NCI-H1436 treated with DMSO at 0.1 percent for 48 hours (cell line): ENCODE results near the gene EMD.
A peak's percentile ranks its signal among the peaks of the same experiment; 100 is the strongest.
"Not testable (repeated sequence)": the region's sequence is repeated elsewhere in the genome, so short reads cannot be mapped to it uniquely, and the experiment has no call there.

Experiments
- DNase-seq: peaks from one replicate; lab custom pipeline; 2025; lab: John Stamatoyannopoulos, UW

EMD gene

DNA sequence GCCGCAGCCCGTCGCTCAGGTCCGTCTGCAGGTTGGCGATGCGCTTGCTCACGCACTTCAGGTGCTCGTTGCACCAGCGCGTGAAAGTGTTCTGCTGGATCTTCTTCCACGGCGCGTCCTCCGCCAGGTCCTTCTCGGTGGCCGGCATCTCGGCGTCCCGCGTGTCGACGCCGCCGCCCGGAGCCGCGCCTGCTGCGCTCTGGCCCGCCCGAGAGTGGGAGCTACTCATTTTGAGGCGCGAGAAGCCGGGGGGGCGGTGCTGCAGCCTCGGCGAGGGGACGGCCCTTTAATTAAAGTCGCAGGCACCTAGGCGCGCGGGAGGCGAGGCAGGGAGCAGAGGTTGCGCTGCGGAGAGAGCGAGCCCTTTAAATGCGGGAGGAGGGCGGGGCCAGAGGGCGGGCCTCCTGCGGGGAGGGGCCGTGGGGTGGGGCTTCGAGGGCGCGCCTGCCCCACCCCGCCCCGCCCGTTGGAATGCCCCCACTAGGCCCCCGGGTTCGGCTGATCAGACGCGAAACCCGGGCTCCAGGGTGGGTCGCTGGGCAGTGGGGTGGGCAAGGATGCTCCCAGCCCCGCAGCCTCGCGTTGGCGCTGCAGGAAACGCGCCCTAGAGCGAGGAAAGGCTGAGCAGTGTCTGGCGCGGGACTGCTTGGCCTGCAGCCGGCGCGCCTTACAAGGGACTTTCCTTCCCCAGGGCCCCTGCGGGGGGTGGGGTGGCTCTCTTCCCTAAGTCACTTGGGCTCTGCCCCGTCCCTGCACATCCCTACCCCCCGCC lies 7.9 kb upstream of the EMD start:
- DNase-seq: peak; percentile 80

DNA sequence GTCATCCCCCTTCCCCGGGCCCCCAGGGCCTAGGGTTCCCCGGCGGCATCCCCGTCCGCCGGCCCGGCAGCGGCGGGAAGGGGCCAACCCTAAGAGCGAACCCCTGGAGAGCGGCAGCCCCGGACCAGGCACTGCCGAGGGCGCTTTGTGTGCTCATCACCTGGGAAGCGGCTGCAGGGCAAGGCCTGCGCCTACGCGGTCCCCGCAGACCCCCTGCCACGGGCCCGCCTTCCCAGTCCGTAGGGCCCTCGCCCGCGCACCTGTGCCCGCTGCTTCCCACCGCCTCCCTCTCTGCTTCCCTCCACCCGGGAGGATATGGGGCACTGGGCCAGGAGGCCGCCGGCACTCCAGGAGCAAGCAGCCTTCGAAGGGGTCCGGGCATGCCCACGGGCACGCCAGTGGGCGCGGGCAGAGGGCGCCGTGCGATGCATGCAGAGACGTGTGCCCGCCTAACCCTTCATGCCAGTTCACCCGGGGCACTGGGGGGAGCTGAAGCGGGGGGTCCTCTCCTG lies 7.2 kb upstream of the EMD start:
- DNase-seq: no peak

DNA sequence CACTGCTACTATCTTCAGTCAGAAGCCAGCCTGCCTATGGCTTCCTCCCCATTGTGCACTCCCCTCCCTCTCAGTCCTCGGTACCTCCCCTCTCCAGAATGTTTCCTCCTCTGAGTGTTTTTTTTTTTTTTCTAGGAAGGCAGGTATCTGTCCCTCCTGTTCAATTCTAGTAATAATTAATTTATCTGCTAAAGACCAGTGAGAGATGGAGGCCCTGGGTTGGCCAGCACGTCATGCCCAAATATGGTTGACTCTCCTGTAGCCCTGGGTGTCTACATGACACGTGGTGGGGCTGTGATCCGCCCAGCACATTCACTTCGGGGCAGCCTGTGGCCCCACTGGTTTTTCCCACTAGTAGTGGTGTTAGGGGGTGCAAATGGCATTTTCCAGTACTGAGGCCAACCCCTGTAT lies 6.5 kb upstream of the EMD start:
- DNase-seq: no peak

DNA sequence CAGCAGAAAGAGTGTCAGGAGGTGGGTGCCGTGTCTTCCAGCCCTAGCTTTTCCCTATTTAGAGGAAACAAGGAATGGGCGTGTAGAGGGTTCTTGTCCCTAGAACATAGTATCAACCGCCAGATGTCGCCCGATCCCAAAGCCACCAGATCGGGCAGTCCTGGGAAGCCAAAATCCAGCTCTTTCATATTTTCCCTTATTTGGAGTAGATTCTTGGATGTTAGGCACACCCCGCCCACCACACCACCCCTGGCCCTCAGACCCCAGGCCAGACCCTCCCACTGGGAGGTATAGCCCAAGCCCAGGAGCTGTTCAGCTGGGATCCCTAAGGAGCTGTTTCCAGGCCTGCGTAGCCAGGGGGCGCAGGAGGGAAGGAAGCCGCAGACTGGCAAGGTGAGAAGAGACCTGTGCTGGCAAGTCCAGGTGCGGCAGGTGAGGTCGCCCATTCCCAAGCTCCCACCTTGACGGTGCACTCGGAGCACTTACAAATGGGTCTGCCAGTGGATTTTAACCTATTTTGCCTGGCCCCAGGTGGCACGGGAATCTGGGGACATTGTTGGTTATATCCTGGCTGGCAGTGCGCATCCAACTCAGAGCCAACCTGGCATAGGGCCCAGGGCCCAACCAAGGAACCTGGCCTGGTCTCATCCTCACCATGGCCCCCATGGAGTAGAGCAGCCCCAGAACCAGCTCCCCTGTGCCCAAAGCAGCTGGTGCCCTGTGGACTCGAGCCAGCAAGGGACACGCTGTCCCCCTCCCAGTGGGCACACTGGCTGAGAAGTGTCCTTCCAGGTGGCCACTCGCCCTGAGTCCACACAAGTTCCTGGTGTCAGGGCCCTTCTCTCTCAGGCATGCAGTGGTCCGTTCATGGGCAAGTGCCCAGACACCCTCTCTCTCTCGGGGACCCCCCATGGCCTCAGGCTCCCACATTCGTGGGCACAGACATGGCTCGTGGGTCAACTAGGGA lies 5.5 kb upstream of the EMD start:
- DNase-seq: peak; percentile 35

GRCh38 chrX:154374313-154375155 lies 4.6 kb upstream of the EMD start, which contains the start of gene FLNA:
TSS of gene FLNA (minus strand) at chrX:154374634. CDS start at chrX:154371245, 3,389 bp downstream.
- DNase-seq: no peak

DNA sequence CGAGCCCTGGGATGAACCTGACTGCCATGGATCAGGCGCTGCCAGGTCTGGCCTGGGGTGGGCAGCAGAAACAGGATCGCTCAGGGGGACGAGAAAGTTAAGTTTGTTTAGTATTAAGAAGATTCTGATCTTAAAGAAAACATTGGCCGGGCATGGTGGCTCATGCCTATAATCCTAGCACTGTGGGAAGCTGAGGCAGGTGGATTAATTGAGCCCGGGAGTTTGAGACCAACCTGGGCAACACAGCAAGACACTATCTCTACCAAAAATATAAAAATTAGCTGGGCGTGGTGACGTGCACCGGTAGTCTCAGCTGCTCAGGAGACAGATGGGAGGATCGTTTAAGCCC lies 4.0 kb upstream of the EMD start:
- DNase-seq: no peak

GRCh38 chrX:154376774-154377173 lies 2.3 kb upstream of the EMD start:
- DNase-seq: no peak

DNA sequence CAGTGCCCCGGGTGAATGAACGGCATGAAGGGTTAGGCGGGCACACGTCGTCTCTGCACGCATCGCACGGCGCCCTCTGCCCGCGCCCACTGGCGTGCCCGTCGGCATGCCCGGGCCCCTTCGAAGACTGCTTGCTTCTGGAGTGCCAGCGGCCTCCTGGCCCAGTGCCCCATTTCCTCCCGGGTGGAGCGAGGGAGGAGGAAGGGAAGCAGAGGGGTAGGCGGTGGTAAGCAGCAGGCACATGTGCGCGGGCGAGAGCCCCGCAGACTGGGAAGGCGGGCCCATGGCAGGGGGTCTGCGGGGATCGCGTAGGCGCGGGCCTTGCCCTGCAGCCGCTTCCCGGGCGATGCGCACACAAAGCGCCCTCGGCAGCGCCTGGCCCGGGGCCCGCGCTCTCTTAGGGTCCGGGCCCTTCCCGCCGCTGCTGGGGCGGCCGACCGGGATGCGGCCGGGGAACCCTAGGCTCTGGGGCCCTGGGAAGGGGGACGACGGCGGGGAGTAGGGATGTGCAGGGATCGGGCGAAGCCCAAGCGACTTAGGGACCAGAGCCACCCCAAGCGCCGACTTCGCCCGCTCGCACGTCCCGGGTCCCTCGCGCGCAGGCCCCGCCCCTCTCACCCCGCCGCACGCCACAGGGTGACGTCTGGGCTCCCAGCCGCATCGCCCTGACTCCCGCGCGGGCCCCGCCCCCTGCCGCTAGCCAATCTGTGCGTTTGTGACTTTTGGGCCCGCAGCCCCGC lies 866 bp upstream of the EMD start:
- no peak for DNase-seq

- no peak for DNase-seq
Observed at GRCh38 chrX:154379569-154379951, 465 bp downstream of the EMD start.

DNA sequence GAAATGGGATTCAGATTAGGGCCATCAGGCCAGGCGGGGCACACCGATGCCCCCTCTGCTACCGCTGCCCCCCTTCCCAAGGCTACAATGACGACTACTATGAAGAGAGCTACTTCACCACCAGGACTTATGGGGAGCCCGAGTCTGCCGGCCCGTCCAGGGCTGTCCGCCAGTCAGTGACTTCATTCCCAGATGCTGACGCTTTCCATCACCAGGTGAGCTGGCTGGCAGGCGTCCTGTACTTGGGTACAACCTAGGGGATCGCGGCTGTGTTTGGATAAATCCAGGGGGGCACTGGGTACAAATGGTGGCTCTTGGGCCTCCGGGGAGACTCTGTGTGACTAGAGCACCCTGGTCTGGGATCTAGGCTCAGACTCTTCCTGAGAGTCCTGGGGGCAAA lies 1.1 kb downstream of the EMD start:
- DNase-seq: no peak

DNA sequence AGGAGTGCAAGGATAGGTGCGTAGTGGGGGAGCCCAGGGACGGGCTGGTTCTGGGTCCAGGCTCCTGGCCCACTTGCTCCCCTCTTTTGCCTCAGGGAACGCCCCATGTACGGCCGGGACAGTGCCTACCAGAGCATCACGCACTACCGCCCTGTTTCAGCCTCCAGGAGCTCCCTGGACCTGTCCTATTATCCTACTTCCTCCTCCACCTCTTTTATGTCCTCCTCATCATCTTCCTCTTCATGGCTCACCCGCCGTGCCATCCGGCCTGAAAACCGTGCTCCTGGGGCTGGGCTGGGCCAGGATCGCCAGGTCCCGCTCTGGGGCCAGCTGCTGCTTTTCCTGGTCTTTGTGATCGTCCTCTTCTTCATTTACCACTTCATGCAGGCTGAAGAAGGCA lies 1.7 kb downstream of the EMD start:
- DNase-seq: no peak

DNA sequence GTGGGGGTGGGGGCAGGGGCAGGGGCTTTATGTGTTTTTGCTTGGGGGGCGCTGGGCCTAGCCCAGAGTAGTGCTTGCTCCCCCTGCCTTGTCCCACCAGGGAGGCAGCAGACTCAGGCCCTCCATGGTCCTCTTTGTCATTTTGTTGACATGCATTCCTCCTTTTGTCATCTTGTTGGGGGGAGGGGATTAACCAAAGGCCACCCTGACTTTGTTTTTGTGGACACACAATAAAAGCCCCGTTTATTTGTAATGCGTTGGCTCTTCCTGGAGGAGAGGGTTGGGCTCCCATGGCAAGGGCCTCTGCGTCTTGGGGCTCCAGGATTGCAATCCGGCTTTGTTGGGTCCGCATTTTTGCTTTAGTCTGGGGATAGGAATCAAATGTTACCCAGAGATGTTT lies 2.2 kb downstream of the EMD start:
- no peak for DNase-seq

- DNase-seq: no peak
Observed at GRCh38 chrX:154382483-154383069, 3.5 kb downstream of the EMD start.

DNA sequence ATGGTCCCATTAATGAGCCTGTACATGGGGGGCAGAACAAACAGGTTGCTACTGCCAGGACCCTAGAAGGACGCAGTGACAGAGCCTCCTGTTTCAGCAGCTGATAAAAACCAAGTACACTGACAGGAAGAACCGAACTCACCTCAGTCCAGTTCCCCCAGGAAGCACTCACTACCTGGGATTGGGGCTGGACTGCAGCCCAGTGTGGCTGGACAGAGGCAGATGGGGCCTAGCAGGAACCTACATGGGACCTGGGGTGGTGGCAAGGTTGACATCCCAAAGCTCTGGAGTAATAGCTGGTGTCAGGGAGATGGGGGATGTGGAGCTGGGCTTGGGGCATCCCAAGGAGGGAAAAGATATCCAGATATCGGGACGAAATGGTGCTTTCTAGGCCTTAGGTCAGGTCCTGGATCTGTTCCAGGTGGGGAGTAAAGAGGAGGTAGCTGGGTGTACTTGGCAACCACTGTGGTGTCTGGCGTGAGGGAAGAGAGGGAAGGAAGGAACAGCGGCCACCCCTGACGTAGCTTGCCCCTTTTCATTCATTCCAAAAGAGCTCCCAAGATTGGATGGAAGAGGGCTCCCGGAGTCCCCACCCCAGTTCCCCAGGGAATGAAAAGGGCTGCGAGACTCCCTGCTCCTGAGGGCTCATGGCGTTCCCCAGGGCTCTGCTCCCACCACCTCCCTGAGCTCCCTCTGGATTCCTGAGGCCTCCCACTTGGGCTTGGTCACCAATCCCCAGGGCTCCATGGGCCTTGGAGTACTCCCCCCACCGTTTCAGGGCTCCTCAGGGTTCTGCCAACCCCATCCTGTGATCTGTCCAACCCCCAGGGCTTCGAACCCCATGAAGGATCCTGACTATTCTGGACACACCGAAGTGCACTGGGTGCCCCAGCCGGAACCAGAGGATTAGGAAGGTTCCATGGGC lies 4.5 kb downstream of the EMD start:
- no peak for DNase-seq

DNA sequence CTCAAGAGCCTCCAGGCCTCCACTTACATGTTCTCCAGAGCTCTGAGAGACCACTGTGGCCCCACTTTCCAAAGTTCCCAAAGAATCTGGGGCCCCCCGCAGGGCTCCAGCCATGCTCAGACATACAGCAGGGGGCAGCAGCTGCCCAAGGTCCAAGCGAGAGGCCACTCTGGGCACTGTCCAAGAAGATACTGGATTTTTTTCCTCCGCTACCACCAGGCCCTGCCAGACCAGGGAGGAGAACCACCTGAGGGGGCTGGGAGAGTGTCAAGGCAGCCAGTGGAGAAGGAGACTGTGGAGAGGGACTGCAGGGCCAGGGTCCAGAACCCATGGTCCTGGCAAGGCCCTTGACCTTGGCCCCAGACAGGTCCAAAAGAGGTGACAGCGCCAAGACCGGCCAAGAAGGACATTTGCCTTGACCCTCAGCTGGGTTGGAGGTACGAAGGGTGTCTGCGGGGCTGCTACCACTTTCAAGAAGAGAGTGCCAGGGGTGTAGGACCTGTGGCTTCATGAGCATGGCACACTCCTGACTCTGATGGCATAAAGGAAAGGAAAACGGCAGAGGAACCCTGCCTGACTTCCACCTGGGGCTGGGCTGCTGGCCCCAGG lies 5.3 kb downstream of the EMD start:
- no peak for DNase-seq

- DNase-seq: not testable (repeated sequence)
Observed at GRCh38 chrX:154388094-154388493, 9.0 kb downstream of the EMD start.

- DNase-seq: not testable (repeated sequence)
Observed at GRCh38 chrX:154388649-154389048, 9.6 kb downstream of the EMD start.

DNA sequence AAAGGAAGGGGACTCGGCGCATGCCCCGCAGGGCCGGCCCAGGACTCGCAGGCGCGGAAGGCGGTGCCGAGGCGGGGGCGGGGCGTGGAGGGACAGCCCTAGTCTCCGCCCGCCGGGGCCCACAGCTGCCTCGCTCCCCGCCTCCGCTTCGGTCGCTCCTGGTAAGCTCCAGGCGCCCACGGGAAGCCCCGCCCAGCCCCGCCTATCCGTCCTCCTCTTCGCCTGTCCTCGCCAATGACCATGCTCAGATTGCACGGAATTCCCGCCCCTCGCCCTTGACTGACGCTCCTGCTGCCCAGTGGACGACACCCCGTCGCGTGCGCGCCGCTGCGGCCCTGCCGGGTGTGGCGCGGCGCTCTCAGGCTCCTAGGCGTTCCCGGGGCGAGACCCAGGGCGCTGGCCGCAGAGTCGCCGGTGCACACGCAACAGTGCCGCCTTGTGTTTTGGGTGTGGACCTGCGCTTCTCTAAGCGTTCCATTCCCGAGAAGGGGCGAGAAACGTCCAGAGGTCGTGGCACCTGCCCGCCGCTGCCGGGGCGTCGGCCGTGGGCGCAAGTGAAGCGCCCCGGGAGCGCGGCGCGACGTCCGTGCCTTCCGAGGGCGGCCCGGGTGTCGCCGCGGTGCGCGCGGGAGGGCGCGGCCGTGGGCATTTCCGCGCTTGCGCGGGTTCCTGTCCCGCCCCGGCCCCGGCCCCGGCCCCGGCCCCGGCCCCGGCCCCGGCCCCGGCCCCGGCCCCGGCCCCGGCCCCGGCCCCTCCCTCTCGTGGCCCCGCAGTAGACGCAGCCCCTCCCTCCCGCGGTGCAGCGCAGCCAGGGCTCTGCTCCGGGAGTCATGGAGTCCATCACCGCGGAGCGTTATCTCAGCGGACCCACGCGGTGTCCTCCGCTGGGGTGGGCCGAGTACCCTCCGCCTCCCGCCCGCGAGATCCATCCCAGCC lies 11.0 kb downstream of the EMD start:
- not testable (repeated sequence) for DNase-seq
